HL-60/S4 treated with retinoic acid at 250 ng/mL for 4 days and 3 days (cell line): ENCODE results near the gene C4A.
"Not testable (repeated sequence)": the region's sequence is repeated elsewhere in the genome, so short reads cannot be mapped to it uniquely, and the experiment has no call there.

Experiments used
- in situ Hi-C: fragments of 300-500 bp; cut with MboI; formaldehyde crosslinking; loops from 2 replicates; pipeline ENCODE4 v1.7.0; 2022; ENCODE audit warnings: low sequenced_read_pairs

C4A gene

DNA sequence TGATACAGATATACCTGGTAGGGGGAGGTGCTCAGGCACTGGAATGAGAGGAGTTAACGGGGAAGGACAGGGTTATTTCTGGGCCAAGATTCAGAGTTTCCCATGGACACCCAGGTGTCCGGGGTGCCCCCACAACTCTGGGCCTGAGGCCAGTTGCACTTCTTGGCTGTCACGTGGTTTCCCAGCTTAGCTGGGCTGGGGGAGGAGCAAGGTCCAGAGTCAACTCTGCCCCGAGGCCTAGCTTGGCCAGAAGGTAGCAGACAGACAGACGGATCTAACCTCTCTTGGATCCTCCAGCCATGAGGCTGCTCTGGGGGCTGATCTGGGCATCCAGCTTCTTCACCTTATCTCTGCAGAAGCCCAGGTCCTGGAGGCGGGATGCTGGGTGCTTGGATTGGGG, 32.7 kb downstream of the C4A start, which contains the start of gene C4B:
Gene C4B (plus strand): TSS at position 249 of the 400 bp plus-strand sequence. CDS start 51 bp downstream, at position 300.
- in situ Hi-C loops = not testable (repeated sequence)

GRCh38 chr6:32022100-32022499, 40.2 kb downstream of the C4A start:
- in situ Hi-C loops = not testable (repeated sequence)

GRCh38 chr6:32028631-32029030, 46.8 kb downstream of the C4A start:
- in situ Hi-C loops = not testable (repeated sequence)

- in situ Hi-C loops = not testable (repeated sequence)
Observed at GRCh38 chr6:32029553-32029952, 47.7 kb downstream of the C4A start.

- in situ Hi-C loops = not testable (repeated sequence)
Observed at GRCh38 chr6:32035283-32036013, 53.6 kb downstream of the C4A start.

GRCh38 chr6:32037136-32037535, 55.3 kb downstream of the C4A start:
- in situ Hi-C loops = not testable (repeated sequence)

- in situ Hi-C loops = not testable (repeated sequence)
Observed at GRCh38 chr6:32037598-32038524, 56.0 kb downstream of the C4A start, which contains the start of gene CYP21A2. TSS of gene CYP21A2 (plus strand) at chr6:32038415. CDS start at chr6:32038423, 8 bp downstream.

- in situ Hi-C loops = not testable (repeated sequence)
Observed at GRCh38 chr6:32038878-32039277, 57.0 kb downstream of the C4A start.

DNA sequence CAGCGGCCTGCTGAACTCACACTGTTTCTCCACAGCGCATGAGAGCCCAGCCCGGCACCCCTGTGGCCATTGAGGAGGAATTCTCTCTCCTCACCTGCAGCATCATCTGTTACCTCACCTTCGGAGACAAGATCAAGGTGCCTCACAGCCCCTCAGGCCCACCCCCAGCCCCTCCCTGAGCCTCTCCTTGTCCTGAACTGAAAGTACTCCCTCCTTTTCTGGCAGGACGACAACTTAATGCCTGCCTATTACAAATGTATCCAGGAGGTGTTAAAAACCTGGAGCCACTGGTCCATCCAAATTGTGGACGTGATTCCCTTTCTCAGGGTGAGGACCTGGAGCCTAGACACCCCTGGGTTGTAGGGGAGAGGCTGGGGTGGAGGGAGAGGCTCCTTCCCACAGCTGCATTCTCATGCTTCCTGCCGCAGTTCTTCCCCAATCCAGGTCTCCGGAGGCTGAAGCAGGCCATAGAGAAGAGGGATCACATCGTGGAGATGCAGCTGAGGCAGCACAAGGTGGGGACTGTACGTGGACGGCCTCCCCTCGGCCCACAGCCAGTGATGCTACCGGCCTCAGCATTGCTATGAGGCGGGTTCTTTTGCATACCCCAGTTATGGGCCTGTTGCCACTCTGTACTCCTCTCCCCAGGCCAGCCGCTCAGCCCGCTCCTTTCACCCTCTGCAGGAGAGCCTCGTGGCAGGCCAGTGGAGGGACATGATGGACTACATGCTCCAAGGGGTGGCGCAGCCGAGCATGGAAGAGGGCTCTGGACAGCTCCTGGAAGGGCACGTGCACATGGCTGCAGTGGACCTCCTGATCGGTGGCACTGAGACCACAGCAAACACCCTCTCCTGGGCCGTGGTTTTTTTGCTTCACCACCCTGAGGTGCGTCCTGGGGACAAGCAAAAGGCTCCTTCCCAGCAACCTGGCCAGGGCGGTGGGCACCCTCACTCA, 57.7 kb downstream of the C4A start:
- in situ Hi-C loops = not testable (repeated sequence)

- in situ Hi-C loops = not testable (repeated sequence)
Observed at GRCh38 chr6:32040299-32041049, 58.6 kb downstream of the C4A start.

DNA sequence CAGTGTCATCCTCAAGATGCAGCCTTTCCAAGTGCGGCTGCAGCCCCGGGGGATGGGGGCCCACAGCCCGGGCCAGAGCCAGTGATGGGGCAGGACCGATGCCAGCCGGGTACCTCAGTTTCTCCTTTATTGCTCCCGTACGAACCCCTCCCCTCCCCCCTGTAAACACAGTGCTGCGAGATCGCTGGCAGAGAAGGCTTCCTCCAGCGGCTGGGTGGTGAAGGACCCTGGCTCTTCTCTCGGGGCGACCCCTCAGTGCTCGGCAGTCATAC, 59.1 kb downstream of the C4A start:
- in situ Hi-C loops = not testable (repeated sequence)

- in situ Hi-C loops = not testable (repeated sequence)
Observed at GRCh38 chr6:32041385-32041784, 59.5 kb downstream of the C4A start.

DNA sequence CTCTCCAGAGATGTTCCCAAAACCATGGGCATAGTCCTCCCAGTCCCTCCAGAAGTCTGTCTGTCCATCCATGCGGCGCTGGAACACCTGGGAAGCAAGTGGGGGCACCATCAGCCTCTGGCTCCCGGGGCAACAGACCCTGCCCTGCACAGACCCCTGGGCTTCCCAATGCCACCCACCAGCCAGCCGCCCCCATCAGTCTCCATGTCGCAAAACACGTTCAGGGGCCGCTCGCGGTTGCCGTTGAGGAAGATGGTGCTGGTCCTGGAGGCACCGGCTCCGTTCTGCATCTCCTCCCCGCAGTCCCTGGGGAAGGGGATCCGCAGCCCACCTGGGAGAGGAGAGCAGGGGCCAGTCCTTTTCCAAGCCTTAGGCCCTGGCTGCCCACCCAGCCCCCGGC, 60.4 kb downstream of the C4A start:
- in situ Hi-C loops = not testable (repeated sequence)

DNA sequence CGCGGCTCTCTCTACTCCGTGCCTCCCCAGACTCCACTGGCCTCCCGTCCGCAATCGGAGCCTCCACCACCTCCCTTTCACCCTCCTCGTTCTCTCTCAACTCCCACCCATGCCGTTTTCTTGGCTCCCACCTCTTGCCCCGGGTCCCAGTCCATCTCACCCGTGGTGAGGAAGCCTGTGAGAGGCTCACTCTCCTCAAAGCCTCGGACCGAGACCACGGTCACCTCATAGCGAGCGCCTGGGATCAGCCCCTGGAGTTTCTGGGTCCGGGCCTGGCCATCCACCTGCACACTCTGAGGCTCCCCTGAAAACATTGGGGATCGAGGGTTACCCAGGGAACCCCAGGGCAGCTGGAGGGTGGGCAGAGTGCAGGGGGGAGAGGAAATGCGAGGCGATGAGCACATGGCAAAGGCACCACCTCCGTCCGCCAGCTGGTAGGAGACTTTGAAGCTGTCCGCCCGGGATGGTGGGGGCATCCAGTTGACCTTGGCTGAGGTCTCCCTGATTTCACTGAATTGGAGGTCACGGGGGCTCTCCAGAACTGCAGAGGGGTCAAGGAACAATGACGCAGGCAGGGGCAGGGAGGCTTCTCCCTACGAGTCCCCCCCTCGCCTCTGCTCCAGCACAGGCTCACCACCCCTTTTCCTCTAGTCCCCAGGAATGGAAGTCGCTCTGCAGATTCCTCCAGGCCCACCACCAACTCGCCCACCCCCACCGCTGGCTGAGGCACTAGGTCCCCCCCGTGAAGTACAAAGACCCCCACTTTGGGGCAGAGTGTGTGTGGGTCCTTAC, 61.9 kb downstream of the C4A start:
- in situ Hi-C loops = not testable (repeated sequence)

GRCh38 chr6:32044916-32045315, 63.1 kb downstream of the C4A start:
- in situ Hi-C loops = not testable (repeated sequence)

DNA sequence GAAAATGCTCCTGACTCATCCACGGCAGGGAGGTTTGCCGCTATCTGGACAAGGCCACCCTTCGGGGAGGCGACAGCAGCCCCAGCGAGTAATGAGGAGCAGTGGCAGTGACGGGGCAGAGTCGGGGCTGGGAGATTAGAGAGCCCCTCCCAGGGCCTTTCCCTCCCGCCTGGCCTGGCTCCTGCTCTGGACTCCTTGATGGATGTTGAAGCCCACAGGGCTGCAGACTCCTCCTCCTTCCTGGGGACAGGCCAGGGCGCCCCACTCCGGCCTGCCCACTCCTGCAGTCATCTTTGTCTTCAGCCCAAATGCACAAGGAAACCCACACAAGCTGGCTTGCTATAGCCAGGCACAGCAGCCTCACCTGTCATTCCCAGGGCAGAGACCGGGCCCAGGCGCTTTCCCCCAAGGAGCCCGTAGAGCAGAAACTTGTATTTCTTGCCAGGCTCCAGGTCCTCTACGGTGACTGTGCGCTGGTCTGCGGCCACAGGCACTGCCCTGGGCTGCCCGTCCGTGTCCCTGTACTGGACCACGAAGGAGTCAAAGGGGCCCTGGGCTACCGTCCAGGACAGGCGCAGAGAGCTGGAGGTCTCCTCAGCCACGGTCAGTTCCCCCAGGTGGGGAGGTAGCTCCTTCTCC, 64.1 kb downstream of the C4A start:
- in situ Hi-C loops = no loop called here

- in situ Hi-C loops = no loop called here
Observed at GRCh38 chr6:32046450-32047083, 64.7 kb downstream of the C4A start.

DNA sequence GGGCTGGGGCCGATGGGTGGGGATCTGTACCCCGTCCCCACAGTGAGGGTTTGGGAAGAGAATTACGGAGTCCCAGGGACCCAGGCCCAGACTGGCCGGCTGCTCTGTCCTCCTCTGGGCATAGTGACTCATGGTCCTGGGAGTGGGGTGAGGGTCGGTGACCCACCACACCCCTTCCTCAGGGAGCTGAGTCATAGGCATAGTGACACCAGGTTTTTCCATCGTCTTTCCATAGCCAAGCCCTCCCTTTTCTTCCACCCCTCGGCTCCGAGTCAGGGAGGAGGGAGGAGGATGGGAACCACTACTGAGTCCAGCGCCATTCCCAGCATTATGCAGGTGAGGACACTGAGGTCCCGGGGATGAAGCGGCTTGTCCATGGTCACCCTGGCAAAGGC, 65.2 kb downstream of the C4A start:
- in situ Hi-C loops = no loop called here

- in situ Hi-C loops = no loop called here
Observed at GRCh38 chr6:32047539-32047854, 65.6 kb downstream of the C4A start.
